GM03348 (cell line): ENCODE measurements around the gene ZNF669.

Source experiments
- DNase-seq: peaks from one replicate; pipeline ENCODE4 v3.0.0; 2012; ENCODE audit warnings: low spot score

ZNF669 gene

DNA sequence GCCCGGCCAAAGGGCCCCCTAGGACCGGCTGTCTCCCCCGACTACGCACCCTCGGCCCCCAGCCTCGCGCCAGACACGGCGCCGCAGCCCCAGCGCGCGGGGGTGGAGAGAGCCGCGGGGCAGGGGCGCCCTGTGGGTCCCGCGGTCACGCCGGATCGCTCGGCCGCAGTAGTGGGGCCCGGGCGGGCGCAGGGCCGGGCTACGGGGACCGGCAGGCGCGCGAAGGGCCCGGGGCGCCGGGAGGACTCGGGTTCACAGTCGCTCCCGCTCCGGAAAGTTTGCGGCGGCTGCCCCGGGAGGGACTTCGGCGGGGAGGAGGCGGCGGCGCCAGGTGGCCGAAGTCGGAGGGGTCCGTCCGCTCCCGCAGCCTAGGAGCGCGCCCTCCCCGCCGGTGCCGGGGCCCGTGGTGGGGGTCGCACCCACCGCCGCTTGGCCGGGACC lies 7.1 kb upstream of the ZNF669 start:
- DNase-seq = peak; percentile 62

- no peak for DNase-seq
Observed at GRCh38 chr1:247110627-247111258, 6.6 kb upstream of the ZNF669 start.

- DNase-seq = no peak
Observed at GRCh38 chr1:247107694-247108093, 3.5 kb upstream of the ZNF669 start.

DNA sequence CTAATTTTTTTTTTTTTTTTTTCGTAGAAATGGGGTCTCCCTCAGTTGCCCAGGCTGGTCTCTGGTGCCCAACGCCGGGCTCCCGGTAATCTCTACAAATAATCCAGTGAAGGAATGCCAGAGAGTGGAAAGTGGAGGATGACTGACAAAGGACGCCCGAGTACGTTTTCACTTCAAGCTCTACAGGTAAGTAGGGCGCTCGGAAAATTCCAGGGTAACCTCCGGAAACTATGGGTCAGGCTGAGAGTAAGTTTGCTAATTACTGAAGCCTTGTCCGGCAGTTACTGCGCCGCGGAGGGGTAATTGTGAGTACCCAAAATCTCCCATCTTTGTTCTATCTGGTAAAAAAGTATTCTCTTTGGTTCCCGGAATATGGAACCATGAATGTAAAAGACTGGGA lies 1.8 kb upstream of the ZNF669 start:
- DNase-seq = no peak

- no peak for DNase-seq
Observed at GRCh38 chr1:247104965-247105364, 809 bp upstream of the ZNF669 start.

DNA sequence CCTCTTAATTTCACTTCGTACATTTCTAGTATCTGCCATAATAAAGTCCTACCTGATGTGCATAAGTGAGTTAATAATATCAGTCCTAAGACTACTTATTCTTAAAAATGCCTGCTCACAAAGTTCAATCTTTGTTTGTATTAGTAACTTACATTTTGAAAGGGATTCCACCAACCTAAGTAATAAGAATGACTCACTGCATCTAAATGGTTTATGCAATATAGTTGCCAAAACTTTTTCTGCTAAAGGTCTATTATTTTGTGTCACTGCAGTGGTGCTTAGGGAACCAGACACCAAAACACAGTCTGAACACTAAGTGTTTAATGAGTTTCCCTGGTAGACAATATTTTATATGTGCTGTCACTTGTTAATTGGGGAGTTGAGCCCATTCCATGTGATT lies 1.8 kb downstream of the ZNF669 start:
- no peak for DNase-seq

DNA sequence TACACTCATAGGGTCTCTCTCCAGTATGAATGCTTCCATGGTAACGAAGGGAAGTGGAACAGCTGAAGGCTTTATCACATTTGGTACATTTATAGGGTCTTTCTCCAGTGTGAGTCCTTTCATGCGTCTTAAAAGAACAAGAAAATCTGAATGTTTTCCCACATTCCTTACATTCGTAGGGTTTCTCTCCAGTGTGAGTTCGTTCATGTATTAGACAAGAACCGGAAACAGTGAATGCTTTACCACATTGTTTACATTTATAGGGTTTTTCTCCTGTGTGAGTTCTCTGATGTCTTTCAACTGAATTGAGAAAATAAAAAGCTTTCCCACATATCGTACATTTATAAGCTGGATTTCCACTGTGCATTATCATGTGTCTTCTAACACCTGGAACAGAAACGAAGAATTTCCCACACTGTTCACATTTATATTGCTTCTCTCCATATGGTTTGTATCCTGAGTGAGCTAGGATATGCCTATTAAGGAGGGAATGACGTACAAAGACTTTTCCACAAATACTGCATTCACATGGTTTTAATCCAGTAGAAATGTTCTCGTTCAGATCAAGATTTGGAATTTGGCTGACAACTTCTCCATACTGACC lies 3.4 kb downstream of the ZNF669 start:
- no peak for DNase-seq

GRCh38 chr1:247096958-247097357 lies 7.2 kb downstream of the ZNF669 start:
- DNase-seq = no peak

GRCh38 chr1:247096544-247096943 lies 7.6 kb downstream of the ZNF669 start:
- DNase-seq = no peak

GRCh38 chr1:247096112-247096511 lies 8.0 kb downstream of the ZNF669 start:
- no peak for DNase-seq

DNA sequence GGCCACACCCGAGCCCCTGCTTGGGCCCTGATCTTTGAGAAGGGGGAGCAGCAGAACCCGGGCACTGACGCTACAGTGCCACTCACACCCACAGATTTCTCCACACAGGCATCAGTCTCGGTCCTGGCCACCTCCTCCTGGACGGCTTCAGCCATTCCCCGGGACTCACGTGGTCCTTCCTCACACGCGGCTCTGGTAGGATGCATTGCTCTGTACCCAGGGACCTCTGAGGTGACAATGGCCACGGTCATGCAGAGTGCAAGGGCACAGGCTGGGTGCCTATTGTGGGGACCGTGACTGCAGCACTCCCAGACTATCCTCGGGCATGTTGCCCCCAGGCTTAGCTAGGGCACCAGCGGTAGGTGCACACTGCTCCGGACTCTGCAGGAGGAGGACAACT lies 13.7 kb downstream of the ZNF669 start:
- DNase-seq = no peak

GRCh38 chr1:247089616-247090375 lies 14.4 kb downstream of the ZNF669 start:
- no peak for DNase-seq

GRCh38 chr1:247088967-247089366 lies 15.2 kb downstream of the ZNF669 start:
- DNase-seq = no peak

- DNase-seq = no peak
Observed at GRCh38 chr1:247087256-247087655, 16.9 kb downstream of the ZNF669 start.

DNA sequence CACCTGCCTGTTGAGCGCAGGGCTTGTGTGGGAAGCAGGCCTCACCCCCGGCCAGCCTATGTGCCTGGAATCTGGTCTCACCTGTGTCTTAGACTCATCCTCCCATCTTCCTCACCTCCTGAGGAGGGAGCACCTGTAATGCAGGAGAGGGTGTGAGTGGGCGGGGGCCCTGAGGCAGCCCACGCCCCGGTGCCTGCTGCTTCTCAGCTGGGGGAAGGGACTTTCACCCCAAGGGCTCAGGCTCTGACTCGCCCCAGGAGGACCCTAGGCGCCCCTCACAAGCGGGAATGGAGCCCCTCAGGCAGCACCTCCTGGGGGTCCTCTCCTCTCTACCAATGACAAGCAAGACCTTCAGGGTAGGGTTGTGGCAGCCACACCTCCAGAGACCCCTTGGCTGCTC lies 18.8 kb downstream of the ZNF669 start:
- DNase-seq = no peak

DNA sequence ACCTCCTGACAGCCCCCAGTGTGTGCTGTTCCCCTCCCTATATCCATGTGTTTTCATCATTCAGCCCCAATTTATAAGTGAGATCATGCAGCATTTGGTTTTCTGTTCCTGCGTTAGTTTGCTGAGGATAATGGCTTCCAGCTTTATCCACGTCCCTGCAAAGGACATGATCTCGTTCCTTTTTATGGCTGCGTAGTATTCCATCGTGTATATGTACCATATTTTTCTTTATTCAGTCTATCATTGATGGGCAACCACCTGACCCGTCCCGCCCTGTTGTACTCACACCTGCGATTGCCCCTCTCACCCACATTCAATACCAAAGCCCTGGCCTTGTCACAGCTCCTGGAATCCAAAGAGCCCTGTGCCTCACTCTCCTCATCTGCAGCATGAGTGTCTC lies 19.4 kb downstream of the ZNF669 start:
- DNase-seq = no peak

GRCh38 chr1:247079141-247079874 lies 24.8 kb downstream of the ZNF669 start:
- DNase-seq = no peak

- peak; percentile 97 for DNase-seq
Observed at GRCh38 chr1:247078258-247079140, 25.7 kb downstream of the ZNF669 start, which contains the start of gene ZNF670. Gene ZNF670 (minus strand): TSS chr1:247078811. CDS start chr1:247078596, 215 bp downstream.

- peak; percentile 25 for DNase-seq
Observed at GRCh38 chr1:247077876-247078257, 26.3 kb downstream of the ZNF669 start.

- peak; percentile 38 for DNase-seq
Observed at GRCh38 chr1:247077213-247077612, 26.9 kb downstream of the ZNF669 start.

DNA sequence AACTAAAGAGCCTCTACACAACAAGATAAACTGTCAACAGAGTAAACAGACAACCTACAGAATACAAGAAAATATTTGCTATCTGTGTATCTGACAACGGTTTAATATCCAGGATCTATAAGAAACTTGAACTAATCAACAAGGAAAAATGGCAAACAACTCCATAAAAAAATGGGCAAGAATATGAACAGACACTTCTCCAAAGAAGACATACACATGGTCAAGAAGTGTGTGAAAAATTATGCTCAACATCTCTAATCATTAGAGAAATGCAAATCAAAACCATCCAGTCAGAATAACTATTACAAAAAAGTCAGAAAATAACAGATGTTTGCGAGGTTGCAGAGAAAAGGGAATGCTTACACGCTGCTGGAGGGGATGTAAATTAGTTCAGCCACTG lies 33.5 kb downstream of the ZNF669 start:
- no peak for DNase-seq

DNA sequence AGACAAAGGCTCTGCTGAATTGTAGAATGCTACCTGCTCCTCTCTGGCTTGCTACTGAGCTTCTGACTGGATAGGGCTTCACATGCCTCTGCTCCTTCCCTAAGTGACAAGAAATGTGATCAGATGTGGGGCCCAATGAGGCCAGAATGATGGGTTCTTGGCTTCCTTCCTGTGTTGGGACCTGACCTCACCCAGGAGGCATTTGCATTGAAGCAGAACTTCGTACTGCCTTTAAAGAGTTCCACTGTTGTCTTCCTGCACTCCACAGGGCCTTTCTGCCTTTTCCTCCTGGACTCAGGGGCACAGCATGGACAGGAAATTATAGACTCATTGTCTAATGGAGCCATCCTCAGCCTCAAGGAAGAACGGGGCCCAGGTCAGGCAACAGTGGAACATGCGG lies 39.9 kb downstream of the ZNF669 start:
- no peak for DNase-seq
